HL-60 (cell line): Measurements from ENCODE around the gene POU2F3.

Experiments used
- DNase-seq, 2 experiments: peaks; one replicate each; pipeline ENCODE4 v3.0.0-alpha.2; 2010 to 2020; ENCODE audit warnings: low read depth in 1 of 2, low spot score in 1 of 2
- H3K27ac ChIP-seq: fragments of 250-450 bp; sonication (Bioruptor Pico); replicated peaks from 2 replicates; pipeline ENCODE4 v1.5.1; 2020; ENCODE audit warnings: mild to moderate bottlenecking, moderate library complexity
- H3K27me3 ChIP-seq: fragments of 250-450 bp; sonication (Bioruptor Pico); 2 replicates; pipeline ENCODE4 v1.5.1; 2021; ENCODE audit warnings: mild to moderate bottlenecking, moderate library complexity; ENCODE audit not compliant: insufficient read depth, poor library complexity, severe bottlenecking
- H3K4me3 ChIP-seq: replicated peaks from 2 replicates; pipeline ENCODE4 v1.5.1; 2011; ENCODE audit warnings: mild to moderate bottlenecking, control low read depth, low read length; ENCODE audit not compliant: insufficient read depth
- CTCF ChIP-seq: IDR thresholded peaks from one replicate; pipeline ENCODE4 v1.5.1; 2011; ENCODE audit warnings: low read length, control low read depth, inconsistent platforms; ENCODE audit not compliant: insufficient read depth
- GABPA ChIP-seq: IDR thresholded peaks from 2 replicates; pipeline ENCODE4 v1.6.1; 2012; ENCODE audit warnings: low read depth
- POLR2AphosphoS5 ChIP-seq: IDR thresholded peaks from 2 replicates; pipeline ENCODE4 v1.6.1; 2012; ENCODE audit warnings: low read depth
- SPI1 ChIP-seq: IDR thresholded peaks from 2 replicates; pipeline ENCODE4 v1.6.1; 2012; ENCODE audit warnings: low read depth, mild to moderate bottlenecking, borderline replicate concordance
- TF ChIP-seq, protein P1 (sequence below): IDR thresholded peaks from 2 replicates; pipeline ENCODE4 v1.6.1; 2012; ENCODE audit warnings: low read depth; ENCODE audit not compliant: insufficient replicate concordance

Gene POU2F3

DNA sequence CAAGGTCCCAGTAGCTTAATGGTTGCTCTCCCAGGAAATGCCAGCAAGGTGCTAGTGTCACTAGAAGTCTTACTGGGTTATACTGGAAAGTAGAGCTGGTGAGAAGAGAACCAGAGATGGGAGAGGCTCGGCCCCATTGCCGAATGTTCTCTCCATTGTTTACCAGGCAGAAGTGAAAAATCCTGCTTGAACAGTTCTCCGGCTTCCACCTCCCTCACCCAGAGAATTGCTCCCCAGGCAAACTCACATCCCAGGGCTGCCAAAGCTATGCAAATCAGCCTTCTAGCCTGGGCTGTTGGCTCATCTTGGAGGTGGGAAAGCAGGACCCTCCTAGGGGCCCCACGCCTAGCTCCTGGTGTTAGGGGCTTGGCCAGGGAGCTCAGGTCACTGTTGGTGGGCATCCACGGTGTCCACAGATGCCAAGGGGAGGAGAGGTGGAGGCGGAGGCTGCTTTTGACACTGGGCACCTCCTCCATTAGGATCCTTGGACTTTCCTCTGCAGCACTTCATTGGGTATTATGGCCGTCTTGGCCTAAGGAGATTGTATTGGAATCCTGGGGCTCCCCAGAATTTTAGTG is 20.1 kb downstream of the POU2F3 start:
- H3K4me3 ChIP-seq, result no peak overlapping the region
- peaks cover 18% of the 10 kb centered on the region for H3K27me3 ChIP-seq

DNA sequence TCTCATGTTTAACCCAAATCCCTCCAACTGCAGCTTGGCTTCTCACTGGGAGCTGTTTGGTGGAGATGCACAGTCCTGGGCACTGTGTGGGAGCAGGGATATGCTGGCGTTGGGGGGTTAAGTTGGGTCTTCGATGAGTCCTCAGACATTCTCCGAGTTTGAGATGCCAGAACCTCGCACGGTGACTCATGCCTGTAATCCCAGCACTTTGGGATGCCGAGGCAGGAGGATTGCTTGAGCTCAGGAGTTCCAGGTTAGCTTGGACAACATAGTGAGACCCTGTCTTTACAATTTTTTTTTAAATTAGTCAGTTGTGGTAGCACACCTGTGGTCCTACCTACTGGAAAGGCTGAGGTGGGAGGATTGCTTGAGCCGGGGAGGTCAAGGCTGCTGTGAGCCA is 20.7 kb downstream of the POU2F3 start:
- H3K27me3 ChIP-seq, result peaks cover 15% of the 10 kb centered on the region
- TF ChIP-seq SPI1 (no peak), GABPA (no peak), CTCF (no peak), POLR2AphosphoS5 (no peak)
- TF ChIP-seq, protein P1, sequence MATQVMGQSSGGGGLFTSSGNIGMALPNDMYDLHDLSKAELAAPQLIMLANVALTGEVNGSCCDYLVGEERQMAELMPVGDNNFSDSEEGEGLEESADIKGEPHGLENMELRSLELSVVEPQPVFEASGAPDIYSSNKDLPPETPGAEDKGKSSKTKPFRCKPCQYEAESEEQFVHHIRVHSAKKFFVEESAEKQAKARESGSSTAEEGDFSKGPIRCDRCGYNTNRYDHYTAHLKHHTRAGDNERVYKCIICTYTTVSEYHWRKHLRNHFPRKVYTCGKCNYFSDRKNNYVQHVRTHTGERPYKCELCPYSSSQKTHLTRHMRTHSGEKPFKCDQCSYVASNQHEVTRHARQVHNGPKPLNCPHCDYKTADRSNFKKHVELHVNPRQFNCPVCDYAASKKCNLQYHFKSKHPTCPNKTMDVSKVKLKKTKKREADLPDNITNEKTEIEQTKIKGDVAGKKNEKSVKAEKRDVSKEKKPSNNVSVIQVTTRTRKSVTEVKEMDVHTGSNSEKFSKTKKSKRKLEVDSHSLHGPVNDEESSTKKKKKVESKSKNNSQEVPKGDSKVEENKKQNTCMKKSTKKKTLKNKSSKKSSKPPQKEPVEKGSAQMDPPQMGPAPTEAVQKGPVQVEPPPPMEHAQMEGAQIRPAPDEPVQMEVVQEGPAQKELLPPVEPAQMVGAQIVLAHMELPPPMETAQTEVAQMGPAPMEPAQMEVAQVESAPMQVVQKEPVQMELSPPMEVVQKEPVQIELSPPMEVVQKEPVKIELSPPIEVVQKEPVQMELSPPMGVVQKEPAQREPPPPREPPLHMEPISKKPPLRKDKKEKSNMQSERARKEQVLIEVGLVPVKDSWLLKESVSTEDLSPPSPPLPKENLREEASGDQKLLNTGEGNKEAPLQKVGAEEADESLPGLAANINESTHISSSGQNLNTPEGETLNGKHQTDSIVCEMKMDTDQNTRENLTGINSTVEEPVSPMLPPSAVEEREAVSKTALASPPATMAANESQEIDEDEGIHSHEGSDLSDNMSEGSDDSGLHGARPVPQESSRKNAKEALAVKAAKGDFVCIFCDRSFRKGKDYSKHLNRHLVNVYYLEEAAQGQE, result no peak
- no peak overlapping the region for H3K27ac ChIP-seq
- no peak overlapping the region for H3K4me3 ChIP-seq
- no peak for DNase-seq

More for the DNA sequence above, 20.1 kb downstream of the POU2F3 start:
- no peak overlapping the region for H3K27ac ChIP-seq
- no peak for DNase-seq
- TF ChIP-seq GABPA (no peak), CTCF (no peak), SPI1 (no peak), POLR2AphosphoS5 (no peak)
- TF ChIP-seq, protein P1, result no peak

DNA sequence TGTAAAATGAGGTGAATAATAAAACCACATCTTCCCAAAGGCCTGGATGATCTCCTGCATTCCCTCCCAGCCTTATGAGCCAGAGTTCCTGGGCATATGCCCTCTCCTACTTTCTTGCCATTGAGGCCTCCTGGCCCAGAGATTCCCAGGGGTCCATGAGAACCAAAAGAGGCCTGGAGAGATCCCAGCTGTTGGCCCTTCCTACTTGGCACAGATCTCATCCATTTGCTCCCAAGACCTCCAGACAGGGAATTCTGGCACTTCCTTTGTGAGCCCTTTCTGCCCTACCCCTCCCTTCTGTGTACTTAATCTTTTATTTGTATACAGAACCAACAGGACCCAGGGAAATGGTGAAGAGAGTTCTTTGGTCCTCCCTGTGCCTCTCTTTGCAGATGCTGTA is 21.4 kb downstream of the POU2F3 start:
- DNase-seq, result no peak
- TF ChIP-seq SPI1 (no peak), CTCF (no peak), GABPA (no peak), POLR2AphosphoS5 (no peak)
- TF ChIP-seq, protein P1, result no peak
- H3K4me3 ChIP-seq, result no peak overlapping the region
- H3K27me3 ChIP-seq, result peaks cover 8% of the 10 kb centered on the region
- no peak overlapping the region for H3K27ac ChIP-seq
